AG09319 (cell line): ENCODE results near the gene OBP2A.
"Not testable (repeated sequence)": the region's sequence is repeated elsewhere in the genome, so short reads cannot be mapped to it uniquely, and the experiment has no call there.

Source experiments
- DNase-seq: peaks from one replicate; pipeline ENCODE4 v3.0.0-alpha.2; 2010; ENCODE audit warnings: low read depth; ENCODE audit errors: extremely low read depth
- TF ChIP-seq, protein P1 (sequence below): IDR thresholded peaks from 2 replicates; pipeline ENCODE4 v1.5.1; 2011; ENCODE audit warnings: low read depth, mild to moderate bottlenecking, inconsistent platforms, low read length, moderate library complexity

Gene OBP2A

GRCh38 chr9:135526089-135526729, 19.7 kb upstream of the OBP2A start:
- no peak for DNase-seq
- TF ChIP-seq, protein P1, sequence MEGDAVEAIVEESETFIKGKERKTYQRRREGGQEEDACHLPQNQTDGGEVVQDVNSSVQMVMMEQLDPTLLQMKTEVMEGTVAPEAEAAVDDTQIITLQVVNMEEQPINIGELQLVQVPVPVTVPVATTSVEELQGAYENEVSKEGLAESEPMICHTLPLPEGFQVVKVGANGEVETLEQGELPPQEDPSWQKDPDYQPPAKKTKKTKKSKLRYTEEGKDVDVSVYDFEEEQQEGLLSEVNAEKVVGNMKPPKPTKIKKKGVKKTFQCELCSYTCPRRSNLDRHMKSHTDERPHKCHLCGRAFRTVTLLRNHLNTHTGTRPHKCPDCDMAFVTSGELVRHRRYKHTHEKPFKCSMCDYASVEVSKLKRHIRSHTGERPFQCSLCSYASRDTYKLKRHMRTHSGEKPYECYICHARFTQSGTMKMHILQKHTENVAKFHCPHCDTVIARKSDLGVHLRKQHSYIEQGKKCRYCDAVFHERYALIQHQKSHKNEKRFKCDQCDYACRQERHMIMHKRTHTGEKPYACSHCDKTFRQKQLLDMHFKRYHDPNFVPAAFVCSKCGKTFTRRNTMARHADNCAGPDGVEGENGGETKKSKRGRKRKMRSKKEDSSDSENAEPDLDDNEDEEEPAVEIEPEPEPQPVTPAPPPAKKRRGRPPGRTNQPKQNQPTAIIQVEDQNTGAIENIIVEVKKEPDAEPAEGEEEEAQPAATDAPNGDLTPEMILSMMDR, result no peak

DNA sequence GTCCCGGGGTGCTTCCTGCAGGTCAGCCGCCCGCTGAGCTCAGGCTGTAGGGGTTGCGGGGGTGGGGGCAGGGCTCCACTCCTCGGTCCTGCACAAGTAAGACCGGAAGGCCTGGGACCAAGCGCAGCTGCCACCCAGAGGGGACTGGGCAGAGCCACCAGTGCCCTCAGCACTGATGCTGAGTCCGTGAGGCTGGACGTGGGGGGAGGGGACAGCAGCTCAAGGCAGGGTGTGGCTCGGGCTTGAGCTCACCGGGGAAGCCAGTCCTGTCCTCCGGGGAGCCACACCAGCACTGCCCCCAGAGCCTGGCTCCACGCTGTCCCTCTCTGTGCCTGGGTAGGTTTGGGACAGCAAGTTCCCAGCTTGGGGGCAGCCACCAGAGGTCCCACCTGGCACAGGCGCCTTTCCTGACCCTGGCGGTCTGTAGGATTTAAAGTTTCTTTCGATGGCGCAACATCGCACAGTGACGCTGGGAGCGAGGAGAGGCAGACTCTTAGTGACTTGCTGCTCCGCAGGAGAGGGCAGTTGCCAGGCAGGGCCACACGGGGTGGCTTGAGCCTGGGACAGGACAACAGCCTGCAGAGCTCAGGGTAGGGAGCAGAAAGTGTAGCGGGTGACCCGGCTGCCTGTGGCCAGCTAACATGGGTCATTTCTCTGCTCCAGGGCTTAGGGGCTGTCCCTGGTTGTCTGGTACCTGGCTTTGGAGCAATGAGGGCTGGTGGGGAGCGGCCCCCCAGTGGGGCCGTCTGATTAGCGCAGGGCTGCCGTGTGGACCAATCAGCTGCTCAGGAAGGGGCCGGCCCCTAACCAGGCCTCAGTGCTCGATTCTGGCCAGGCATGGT, 19.0 kb upstream of the OBP2A start:
- TF ChIP-seq, protein P1, result no peak
- DNase-seq, result no peak

- not testable (repeated sequence) for DNase-seq
These were observed 17.0 kb upstream of the OBP2A start for GRCh38 chr9:135528842-135529435.

- TF ChIP-seq, protein P1, result no peak
- no peak for DNase-seq
These were observed 15.8 kb upstream of the OBP2A start for GRCh38 chr9:135530146-135530545.

DNA sequence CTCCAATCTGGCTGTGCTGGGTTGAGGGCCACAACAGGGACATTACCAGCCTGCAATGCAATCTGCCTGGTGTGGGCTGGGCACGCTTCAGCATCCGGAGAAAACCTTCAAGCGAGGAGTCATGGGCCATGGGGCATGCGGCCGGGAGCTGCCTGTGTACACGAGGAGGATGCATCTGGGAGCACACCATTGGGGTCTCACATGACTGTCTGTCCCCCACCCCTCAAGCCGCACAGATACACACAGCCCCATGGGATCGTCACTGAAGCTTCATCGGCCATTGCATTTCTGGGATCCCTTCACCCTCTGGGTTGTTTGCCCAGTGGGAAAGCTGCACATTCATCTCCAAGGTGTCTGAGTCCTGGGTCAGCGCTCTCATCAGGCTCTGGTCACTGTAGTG, 14.8 kb upstream of the OBP2A start:
- DNase-seq, result no peak
- TF ChIP-seq, protein P1, result no peak

- DNase-seq, result no peak
- TF ChIP-seq, protein P1, result no peak
These were observed 12.8 kb upstream of the OBP2A start for GRCh38 chr9:135533113-135533512.

GRCh38 chr9:135533674-135534073, 12.3 kb upstream of the OBP2A start:
- no peak for DNase-seq
- TF ChIP-seq, protein P1, result no peak

GRCh38 chr9:135534192-135534711, 11.7 kb upstream of the OBP2A start:
- not testable (repeated sequence) for DNase-seq

DNA sequence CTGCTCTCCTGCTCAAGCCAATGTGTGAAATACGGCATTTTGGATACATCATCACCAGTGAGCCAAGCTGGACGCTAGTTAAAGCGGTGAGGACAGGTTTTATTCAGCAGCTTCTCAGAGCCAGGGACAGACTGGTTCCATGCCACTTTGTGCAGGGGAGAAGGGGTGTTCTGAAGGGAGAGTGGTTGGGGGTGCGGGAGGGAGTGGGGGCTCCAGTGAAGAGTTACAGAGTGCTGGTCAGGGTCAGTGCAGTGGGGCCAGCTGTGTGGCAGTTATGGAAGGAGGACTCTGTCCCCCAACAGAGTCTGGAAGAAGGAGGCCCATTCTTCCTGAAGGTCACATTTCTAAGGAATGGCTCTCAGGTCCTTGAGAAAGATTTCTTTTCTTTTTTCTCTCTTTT, 11.1 kb upstream of the OBP2A start:
- not testable (repeated sequence) for DNase-seq

GRCh38 chr9:135535631-135536030, 10.3 kb upstream of the OBP2A start:
- DNase-seq, result not testable (repeated sequence)
